ENCODE data around the gene ADARB2. TPM values are rescaled to one million over a fixed set of nuclear protein-coding genes. Genes with fewer than 3 reads are reported as not detected.

Gene ADARB2
- total RNA-seq, 4 donors from 2014 or later: 0.32 to 1.6 (median 0.80) TPM

DNA sequence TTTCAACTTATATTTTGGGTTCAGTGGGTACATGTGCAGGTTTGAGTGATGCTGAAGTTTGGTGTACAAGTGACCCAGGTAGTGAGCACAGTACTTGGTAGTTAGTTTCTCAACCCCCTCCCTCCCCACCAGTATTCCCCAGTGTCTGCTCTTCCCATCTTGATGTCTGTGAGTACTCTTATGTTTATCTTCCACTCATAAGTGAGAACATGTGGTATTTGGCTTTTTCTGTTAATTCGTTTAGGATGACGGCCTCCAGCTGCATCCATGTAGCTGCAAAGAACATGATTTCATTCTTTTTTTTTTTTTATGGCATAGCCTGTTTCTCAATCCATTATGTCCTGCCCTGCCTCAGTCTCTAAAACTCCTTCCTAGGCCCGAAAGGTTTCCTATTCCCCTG lies 459.0 kb downstream of the ADARB2 start:
- Histone ChIP-seq H3K9me3 (no peaks in the 10 kb centered on the region), H3K27me3 (no peaks in the 10 kb centered on the region), H3K36me3 (no peaks in the 10 kb centered on the region), H3K4me3 (no peak overlapping the region), H3K4me1 (no peaks in the 10 kb centered on the region), H3K27ac (no peak overlapping the region)
- WGBS: 59% methylated on average over 3 of the region's 3 CpGs
- no peak for DNase-seq (ENCODE audit: low spot score in 2 of 2)
- no peak for TF ChIP-seq POLR2AphosphoS5 (IDR thresholded peaks at IDR 0.05)
- TF ChIP-seq, protein P1, sequence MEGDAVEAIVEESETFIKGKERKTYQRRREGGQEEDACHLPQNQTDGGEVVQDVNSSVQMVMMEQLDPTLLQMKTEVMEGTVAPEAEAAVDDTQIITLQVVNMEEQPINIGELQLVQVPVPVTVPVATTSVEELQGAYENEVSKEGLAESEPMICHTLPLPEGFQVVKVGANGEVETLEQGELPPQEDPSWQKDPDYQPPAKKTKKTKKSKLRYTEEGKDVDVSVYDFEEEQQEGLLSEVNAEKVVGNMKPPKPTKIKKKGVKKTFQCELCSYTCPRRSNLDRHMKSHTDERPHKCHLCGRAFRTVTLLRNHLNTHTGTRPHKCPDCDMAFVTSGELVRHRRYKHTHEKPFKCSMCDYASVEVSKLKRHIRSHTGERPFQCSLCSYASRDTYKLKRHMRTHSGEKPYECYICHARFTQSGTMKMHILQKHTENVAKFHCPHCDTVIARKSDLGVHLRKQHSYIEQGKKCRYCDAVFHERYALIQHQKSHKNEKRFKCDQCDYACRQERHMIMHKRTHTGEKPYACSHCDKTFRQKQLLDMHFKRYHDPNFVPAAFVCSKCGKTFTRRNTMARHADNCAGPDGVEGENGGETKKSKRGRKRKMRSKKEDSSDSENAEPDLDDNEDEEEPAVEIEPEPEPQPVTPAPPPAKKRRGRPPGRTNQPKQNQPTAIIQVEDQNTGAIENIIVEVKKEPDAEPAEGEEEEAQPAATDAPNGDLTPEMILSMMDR (IDR thresholded peaks at IDR 0.05): no peak
- TF ChIP-seq EP300 (IDR thresholded peaks at IDR 0.05): no peak
- no peak for TF ChIP-seq POLR2A (IDR thresholded peaks at IDR 0.05)

DNA sequence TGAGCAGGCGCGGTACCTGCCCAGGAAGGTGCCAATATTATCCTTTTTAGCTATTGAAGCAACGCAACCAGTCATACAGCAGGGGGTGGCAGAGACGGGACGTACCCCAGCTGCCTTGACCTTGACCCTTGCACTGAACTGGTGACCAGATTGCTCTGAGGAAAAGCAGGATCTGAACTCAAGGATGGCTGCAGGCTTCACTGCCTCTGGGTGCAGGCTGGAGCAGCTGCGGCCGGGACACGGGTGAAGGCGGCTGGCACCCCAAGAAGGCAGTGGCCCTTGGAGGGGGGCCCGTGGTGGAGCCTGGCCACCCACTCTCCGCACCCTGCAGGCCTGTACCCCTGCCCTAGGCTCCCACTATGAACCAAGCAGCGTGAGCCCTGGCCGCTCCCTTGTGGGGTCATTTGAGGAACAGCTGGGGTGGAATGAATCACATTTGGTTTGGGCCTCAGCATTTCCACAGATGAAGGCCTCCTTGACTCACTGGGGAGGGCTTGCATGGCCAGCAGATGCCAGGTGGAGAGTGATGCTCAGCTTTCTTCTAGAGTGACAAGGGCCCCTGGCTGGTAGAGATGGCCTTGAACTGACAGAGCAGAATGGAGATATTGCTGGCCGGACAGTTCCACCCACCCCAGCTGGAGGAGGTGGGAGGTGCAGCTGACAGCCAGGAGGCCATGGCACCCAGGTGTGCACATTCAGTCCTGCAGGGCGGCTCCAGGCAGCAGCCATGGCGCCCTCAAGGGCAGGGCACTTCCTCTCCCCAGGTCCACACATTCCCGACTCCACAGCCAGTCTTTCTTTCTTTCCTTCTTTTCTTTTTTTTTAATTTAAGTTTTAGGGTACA lies 462.4 kb downstream of the ADARB2 start:
- Histone ChIP-seq H3K4me3 (no peak overlapping the region), H3K27ac (no peak overlapping the region), H3K27me3 (no peaks in the 10 kb centered on the region), H3K9me3 (no peaks in the 10 kb centered on the region), H3K4me1 (no peaks in the 10 kb centered on the region), H3K36me3 (no peaks in the 10 kb centered on the region)
- DNase-seq (ENCODE audit: low spot score in 2 of 2): no peak
- 95% methylated on average over 17 of the region's 17 CpGs for WGBS
- no peak for TF ChIP-seq POLR2A (IDR thresholded peaks at IDR 0.05)
- TF ChIP-seq EP300 (IDR thresholded peaks at IDR 0.05): no peak
- TF ChIP-seq POLR2AphosphoS5 (IDR thresholded peaks at IDR 0.05): no peak
- TF ChIP-seq, protein P1 (IDR thresholded peaks at IDR 0.05): no peak

DNA sequence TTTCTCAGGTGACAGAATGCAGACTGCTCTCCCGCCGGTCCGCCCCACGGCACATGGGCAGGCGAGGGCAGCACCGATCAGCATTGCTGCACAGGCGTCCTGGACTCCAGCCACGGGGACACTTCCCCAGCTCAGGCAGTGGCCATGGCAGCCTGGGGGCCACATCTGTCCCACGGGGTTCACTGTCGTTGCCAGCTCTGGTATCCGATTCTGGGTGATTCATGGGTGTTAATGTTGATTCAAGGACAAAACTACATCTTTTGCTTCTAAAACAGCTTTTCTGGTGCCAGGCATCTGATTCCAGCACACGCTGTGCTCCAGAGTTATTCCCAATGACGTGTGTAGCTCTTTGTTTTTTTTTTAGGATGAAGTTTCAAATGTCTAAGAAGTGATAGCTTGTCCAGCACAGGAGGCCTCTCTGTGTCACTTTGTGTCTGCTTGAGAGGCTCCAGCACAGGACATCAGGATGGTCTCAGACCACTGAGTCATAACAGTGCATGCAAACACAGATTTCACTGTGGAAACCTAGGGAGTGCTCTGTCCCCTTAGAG lies 463.1 kb downstream of the ADARB2 start:
- TF ChIP-seq POLR2A (IDR thresholded peaks at IDR 0.05): no peak
- TF ChIP-seq POLR2AphosphoS5 (IDR thresholded peaks at IDR 0.05): no peak
- TF ChIP-seq, protein P1 (IDR thresholded peaks at IDR 0.05): no peak
- TF ChIP-seq EP300 (IDR thresholded peaks at IDR 0.05): no peak

DNA sequence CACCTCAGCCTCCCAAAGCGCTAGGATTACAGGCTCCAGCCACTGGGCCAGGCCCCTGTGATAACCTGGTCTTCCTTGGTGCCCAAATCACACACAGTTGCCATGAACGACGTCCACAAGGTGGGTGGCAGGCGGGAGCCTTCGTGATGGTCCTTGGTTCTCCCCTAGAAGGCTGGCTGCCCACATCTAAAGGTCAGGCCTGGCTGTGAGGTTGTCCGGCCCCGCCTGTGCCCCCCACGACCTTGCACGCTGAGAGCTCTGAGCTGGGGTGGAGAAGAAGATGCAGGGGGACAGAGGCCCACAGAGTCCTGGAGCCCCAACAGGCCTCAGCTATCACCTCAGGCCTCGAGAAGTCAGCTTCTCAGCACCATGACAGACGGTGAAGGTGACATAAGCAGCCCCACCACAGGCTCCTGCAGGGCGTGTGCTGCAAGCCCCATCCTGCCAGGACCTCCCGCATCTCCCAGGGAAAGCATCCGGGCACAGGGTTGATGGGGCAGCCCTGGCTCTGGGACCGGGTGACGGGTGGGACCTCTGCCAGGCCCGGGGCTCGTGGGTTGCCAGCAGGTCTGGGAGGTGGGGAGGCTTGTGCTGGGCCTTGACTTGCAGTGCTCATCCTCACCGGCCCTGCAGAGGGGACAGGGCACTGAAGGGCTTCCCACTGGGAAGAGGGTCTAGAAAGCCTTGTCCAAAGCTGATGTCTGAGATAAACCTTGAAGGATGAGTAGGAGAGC lies 463.8 kb downstream of the ADARB2 start:
- Histone ChIP-seq H3K4me1 (no peaks in the 10 kb centered on the region), H3K4me3 (no peak overlapping the region), H3K27me3 (no peaks in the 10 kb centered on the region), H3K36me3 (no peaks in the 10 kb centered on the region), H3K9me3 (no peaks in the 10 kb centered on the region), H3K27ac (no peak overlapping the region)
- TF ChIP-seq EP300 (IDR thresholded peaks at IDR 0.05): no peak
- WGBS: 81% methylated on average over 14 of the region's 19 CpGs
- no peak for DNase-seq (ENCODE audit: low spot score in 2 of 2)

More for the DNA sequence above, 463.1 kb downstream of the ADARB2 start:
- Histone ChIP-seq H3K27me3 (no peaks in the 10 kb centered on the region), H3K4me3 (no peak overlapping the region), H3K36me3 (no peaks in the 10 kb centered on the region), H3K27ac (no peak overlapping the region), H3K9me3 (no peaks in the 10 kb centered on the region), H3K4me1 (no peaks in the 10 kb centered on the region)
- 74% methylated on average over 4 of the region's 13 CpGs for whole genome bisulfite sequencing
- DNase-seq (ENCODE audit: low spot score in 2 of 2): peak in 1 of 2 donors; percentile 72

DNA sequence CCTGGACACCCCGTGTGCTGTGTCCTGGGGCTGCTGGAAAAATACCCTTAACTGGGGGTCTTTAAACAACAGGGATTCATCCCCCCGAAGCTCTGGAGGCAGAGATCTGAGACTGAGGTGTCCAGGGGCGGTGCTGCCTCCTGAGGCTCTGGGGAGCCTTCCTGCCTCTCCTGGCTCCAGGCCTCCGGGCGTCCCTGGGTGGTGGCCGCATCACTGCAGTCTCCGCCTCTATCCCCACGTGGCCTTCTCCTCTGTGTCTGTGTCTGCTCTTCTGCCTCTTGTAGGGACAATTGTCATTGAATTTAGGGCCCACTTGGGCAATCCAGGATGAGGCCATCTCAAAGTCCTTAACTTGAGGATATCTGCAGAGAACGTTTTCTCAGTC lies 464.6 kb downstream of the ADARB2 start:
- no peaks in the 10 kb centered on the region for H3K36me3 ChIP-seq
- WGBS: 73% methylated on average over 8 of the region's 9 CpGs
- H3K27me3 ChIP-seq: no peaks in the 10 kb centered on the region
- TF ChIP-seq POLR2AphosphoS5 (IDR thresholded peaks at IDR 0.05): no peak
- TF ChIP-seq POLR2A (IDR thresholded peaks at IDR 0.05): no peak
- TF ChIP-seq EP300 (IDR thresholded peaks at IDR 0.05): no peak
- TF ChIP-seq, protein P1 (IDR thresholded peaks at IDR 0.05): no peak
- H3K9me3 ChIP-seq: no peaks in the 10 kb centered on the region
- H3K4me3 ChIP-seq: no peak overlapping the region
- no peak for DNase-seq (ENCODE audit: low spot score in 2 of 2)
- H3K27ac ChIP-seq: no peak overlapping the region
- H3K4me1 ChIP-seq: no peaks in the 10 kb centered on the region

Measured in suprapubic skin (tissue), 4 donors.